GM19023 (cell line): ENCODE data around the gene MYCBP2.

Experiments used
- ATAC-seq: cut with Tn5 transposase; IDR thresholded peaks from one replicate; pipeline ENCODE4 v1.9.1; 2021; ENCODE audit warnings: mild to moderate bottlenecking, moderate library complexity; ENCODE audit not compliant: unreplicated experiment

The MYCBP2 gene

GRCh38 chr13:77105051-77105450, 221.8 kb downstream of the MYCBP2 start:
- ATAC-seq: no peak

- ATAC-seq: no peak
These were observed 227.5 kb downstream of the MYCBP2 start for GRCh38 chr13:77099415-77099814.

DNA sequence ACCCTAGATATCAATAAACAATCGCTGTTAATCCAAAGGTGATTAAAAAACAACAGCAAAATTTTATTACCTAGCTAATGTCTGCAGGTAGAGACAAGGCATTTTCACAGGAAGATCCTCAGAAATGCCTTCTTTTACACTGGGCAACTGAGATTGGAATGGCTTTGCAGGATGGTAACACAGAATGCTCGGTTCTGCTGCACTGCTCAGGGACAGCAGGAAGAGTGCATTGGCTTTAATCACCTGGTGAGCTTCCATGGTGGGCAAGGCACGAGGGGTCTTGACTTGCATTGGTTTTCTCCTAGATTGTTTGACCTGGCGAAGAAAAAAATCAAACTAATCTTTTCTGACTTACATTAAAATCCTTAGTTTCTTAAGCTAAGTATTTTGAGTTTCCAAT, 231.6 kb downstream of the MYCBP2 start:
- no peak for ATAC-seq

DNA sequence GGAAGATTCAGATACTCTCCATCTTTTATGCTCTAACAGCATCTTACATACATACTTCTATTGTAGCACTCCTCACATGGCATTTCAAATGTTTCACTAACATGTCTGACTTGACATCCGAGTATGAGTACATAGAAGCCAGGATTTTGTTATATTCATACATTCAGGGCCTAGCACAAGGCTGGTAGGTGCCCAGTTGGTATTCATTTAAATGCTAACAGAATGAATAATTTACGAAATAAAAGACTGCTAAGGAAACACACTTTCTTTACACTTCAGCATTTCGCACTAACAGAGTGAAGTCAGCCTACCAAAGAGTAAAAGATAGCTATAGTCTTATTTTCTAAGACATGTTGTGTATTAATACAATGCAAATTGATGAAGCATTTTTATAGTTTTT, 232.1 kb downstream of the MYCBP2 start:
- no peak for ATAC-seq

GRCh38 chr13:77093735-77094134, 233.2 kb downstream of the MYCBP2 start:
- no peak for ATAC-seq

GRCh38 chr13:77084755-77085154, 242.1 kb downstream of the MYCBP2 start:
- no peak for ATAC-seq

- ATAC-seq: no peak
These were observed 246.9 kb downstream of the MYCBP2 start for GRCh38 chr13:77079902-77080413.

DNA sequence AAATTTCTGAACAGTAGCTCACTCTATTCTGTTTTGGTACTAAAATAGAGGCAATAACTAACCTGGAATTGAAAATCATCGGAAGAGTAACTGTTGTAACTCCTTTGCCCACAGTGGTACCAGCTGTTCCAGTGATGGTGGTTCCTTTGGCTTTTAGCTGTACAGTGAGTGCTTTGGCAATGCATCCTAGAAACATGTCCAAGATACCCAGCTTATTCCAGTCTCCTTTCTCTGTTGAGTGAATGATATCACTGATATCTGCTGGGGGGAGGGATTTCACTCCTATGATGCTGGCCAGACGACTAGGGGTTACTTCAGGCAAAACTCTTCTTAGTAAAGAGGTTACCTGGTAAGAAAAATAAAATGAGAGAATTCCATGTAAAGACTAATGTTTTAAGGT, 259.4 kb downstream of the MYCBP2 start:
- no peak for ATAC-seq

DNA sequence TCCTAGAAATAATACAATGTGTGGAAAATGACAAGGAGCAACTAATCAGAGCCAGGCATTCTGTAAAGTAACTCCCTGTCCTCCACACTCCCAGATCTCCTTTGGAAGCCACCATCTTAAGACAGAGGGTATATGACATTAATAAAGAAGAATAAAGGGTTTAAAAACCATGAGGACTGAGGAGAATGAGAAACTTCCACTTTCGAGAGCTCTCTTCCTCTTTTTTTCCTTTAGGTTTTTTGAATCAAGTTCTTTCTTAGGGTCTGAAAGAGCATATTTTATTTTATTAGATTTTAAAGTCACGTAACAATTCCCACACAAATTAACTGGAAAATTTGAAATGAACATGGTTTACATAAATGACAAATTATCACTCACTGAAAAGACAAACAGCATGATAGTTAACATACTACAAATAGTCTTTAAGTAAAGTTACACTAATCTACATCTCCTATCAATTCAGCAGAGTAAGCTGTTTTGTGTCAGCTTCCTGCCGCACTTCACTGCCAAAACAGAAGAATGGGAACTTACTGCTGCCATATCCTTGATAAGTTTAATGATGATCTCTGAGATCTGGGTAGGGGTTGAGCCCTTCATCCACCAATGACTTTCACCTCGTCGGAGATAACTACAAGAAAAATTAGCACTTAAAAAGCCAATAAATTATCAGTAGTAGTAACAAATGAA, 261.3 kb downstream of the MYCBP2 start:
- ATAC-seq: no peak

DNA sequence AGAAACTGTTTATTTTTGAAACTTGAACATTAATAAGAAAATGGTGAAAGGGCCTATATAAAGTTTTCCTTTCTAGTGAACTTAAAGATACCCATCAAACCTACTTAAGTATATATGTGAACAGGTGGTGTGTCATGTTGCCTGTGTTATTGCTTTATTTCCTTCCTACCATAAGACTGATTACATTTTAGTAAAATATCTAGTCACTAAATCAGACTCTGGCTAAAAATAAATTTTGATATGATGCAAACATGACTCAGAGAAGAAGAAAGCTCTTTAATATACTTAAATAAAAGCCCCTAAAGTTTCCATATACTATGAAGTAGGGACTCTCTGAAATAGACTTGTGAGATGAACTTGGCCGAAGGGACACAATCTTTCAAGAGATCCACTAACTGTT, 264.8 kb downstream of the MYCBP2 start:
- no peak for ATAC-seq

GRCh38 chr13:77061362-77061761, 265.5 kb downstream of the MYCBP2 start:
- no peak for ATAC-seq

GRCh38 chr13:77056886-77057285, 270.0 kb downstream of the MYCBP2 start:
- ATAC-seq: no peak

DNA sequence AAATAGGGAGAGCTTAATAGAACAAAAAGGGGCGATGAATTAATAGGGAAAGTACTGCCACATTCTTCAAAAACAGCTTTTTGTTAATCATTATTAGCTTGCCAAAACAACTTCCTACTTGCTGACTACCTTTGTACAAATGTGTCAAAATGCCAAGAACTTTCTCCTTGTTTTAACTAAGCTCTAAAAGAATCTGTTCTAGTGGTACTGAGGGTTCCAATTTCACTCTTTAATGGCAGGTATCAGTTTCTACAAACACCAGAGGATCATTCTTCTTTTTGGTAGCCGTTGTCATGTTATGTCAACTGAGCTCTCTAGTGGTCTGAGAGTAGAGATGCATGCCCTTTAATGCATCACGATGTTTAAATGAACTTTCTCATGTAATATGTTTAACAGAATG, 270.5 kb downstream of the MYCBP2 start:
- ATAC-seq: no peak

- ATAC-seq: no peak
These were observed 271.7 kb downstream of the MYCBP2 start for GRCh38 chr13:77055158-77055557.

GRCh38 chr13:77053192-77053591, 273.7 kb downstream of the MYCBP2 start:
- ATAC-seq: no peak

DNA sequence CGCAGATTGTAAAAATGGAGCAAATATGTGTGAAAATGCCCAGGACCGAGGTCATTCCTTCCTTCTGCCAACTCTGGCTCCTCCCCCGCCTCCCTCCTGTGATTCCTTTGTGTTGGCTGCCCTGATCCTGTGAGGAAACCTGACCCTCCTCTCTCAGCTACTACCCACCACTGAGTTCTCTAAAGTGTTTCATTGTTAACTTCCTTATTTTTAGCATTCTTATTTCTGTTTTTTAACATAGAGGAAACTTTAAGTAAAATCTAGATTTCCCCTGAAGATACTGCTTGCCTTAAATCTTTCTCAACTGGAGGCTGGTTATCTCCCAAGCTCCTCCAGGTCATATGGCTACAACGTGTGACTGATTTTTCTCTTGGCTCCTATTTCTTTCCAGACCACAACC, 278.2 kb downstream of the MYCBP2 start:
- no peak for ATAC-seq

DNA sequence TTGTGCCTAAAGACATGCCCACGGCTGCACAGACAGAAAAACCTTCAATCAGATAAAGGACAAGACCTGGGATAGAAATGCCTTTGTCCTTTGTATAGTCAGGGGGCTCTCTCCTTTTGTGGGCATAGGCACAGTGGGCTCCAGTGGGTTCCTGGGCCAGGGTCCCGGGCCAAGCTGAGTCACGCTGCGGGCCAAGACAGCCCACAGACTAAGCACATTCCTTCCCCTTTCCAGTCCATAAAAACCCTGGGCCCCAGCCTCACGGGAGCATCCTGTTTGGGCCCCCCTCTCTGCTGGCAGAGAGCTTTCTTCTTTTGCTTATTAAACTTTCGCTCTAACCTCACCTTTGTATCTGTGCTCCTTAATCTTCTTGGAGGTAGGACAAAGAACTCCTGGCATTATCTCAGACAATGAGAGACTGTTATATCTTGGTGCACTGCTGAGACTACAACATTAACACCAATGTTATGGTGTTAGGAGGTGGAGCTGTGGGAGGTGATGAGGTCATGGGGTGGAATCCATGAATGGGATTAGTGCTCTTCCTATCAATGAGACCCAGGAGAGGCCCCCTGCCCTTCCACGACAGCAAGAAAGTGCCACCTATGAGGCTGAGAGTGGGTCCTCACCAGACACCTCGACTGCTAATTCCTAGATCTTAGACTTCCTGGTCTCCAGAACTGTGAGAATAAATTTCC, 279.1 kb downstream of the MYCBP2 start:
- ATAC-seq: no peak

DNA sequence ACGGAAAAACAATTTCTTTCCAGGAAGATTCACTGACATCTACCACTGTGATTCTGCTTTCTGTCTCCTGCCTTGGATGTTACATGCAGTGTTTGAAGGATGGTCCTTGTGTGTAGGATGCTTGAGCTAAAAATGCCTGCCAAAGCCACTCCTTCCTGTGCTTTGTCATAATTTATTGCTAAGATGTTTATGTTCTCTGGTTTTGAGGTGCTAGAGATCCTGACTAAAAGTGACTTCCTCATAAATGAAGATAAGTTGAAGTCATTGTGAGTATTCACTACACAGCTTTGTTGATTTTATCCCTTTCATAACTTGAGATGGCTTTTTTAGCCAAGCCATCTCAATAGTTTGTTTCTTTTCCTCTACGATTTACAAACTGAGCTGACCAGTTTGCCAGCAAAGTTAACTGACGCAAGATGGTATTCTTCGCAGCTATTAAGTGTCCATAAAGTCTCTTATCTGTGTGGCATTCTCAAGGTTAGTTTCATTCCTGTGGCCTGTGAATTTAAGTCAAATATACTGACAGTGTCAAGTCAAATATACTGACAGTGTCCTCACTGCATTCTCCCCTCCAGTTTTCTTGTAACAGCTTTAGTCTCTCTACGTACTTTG, 284.2 kb downstream of the MYCBP2 start:
- no peak for ATAC-seq

GRCh38 chr13:77040835-77041234, 286.1 kb downstream of the MYCBP2 start:
- ATAC-seq: no peak

DNA sequence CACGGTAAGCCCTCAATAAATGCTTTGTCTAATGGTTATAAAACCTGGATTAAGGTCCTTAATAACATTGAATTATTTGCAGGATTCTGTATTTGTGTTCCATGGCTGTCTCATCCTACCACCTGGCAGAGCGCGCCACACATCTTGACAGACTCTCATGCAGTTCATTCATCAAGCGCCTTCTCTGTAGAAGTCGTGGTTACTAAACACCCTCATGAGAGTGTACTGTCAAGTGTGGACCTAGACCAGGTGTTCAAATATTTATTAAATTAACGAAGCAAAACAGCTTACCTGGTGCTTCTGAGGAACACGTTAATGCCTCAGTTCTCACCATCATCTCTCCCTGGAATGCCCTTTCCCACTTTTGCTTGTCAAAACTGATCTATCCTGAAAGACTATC, 286.8 kb downstream of the MYCBP2 start:
- no peak for ATAC-seq

- ATAC-seq: no peak
These were observed 287.9 kb downstream of the MYCBP2 start for GRCh38 chr13:77038907-77039480.

- no peak for ATAC-seq
These were observed 290.6 kb downstream of the MYCBP2 start for GRCh38 chr13:77036279-77036678.
